Suprapubic skin (tissue), 4 donors: ENCODE results near the gene PITPNM3. TPM values are rescaled to one million over a fixed set of nuclear protein-coding genes. Genes with fewer than 3 reads are reported as not detected.

Experiments used
- DNase-seq, 2 donors: peaks; one replicate each; pipeline ENCODE4 v3.0.0-alpha.2; 2019; ENCODE audit warnings: low spot score in 2 of 2
- H3K27ac ChIP-seq: fragments of 200-600 bp; sonication (generic); one replicate; pipeline ENCODE4 v1.5.1; 2019
- H3K27me3 ChIP-seq: fragments of 200-600 bp; sonication (generic); one replicate; pipeline ENCODE4 v1.5.1; 2019
- H3K36me3 ChIP-seq: fragments of 200-600 bp; sonication (generic); one replicate; pipeline ENCODE4 v1.5.1; 2019
- H3K4me1 ChIP-seq: fragments of 200-600 bp; sonication (generic); one replicate; pipeline ENCODE4 v1.5.1; 2019
- H3K4me3 ChIP-seq: fragments of 200-600 bp; sonication (generic); one replicate; pipeline ENCODE4 v1.5.1; 2019; ENCODE audit warnings: mild to moderate bottlenecking
- H3K9me3 ChIP-seq: fragments of 200-600 bp; sonication (generic); one replicate; pipeline ENCODE4 v1.5.1; 2019
- CTCF ChIP-seq, 2 donors: fragments of 200-600 bp in 1 of 2; fragments of 450-650 bp in 1 of 2; sonication (generic) in 1 of 2; IDR thresholded peaks; one replicate each; pipeline ENCODE4 v1.5.1; 2016 to 2019; ENCODE audit warnings: antibody characterized with exemption in 2 of 2, mild to moderate bottlenecking in 1 of 2, moderate library complexity in 1 of 2
- EP300 ChIP-seq: sonication (generic); formaldehyde crosslinking; IDR thresholded peaks from one replicate; pipeline ENCODE4 v1.6.1; 2017; ENCODE audit warnings: antibody characterized with exemption
- POLR2A ChIP-seq, 2 donors: fragments of 450-650 bp; IDR thresholded peaks; one replicate each; pipeline ENCODE4 v1.6.1; 2017; ENCODE audit warnings: antibody characterized with exemption in 2 of 2, mild to moderate bottlenecking in 2 of 2, moderate library complexity in 2 of 2
- POLR2AphosphoS5 ChIP-seq, 3 donors: sonication (generic); formaldehyde crosslinking; IDR thresholded peaks; one replicate each; pipeline ENCODE4 v1.6.1; 2017; ENCODE audit warnings: antibody characterized with exemption in 3 of 3
- WGBS: methylation state at CpG from one replicate; pipeline ENCODE4 v1.1.5; 2018; 5-methylcytosine and 5-hydroxymethylcytosine counted together
- total RNA-seq, 4 donors: library from RNA; depleted of rRNA; stranded (reverse); fragments of >200 nt; gene quantifications; one replicate each; pipeline ENCODE4 v1.1.0, GENCODE V29; 2016

The PITPNM3 gene
- total RNA-seq, 4 donors from 2014 or later: 16.4 to 31.1 (median 19.2) TPM

- Histone ChIP-seq H3K27ac (no peak overlapping the region), H3K27me3 (no peaks in the 10 kb centered on the region), H3K9me3 (no peaks in the 10 kb centered on the region), H3K4me1 (peaks cover 11% of the 10 kb centered on the region), H3K4me3 (no peak overlapping the region), H3K36me3 (no peaks in the 10 kb centered on the region)
- WGBS: 93% methylated on average over 8 of the region's 8 CpGs
- TF ChIP-seq POLR2AphosphoS5 (IDR thresholded peaks at IDR 0.05) (no peak), POLR2A (IDR thresholded peaks at IDR 0.05) (no peak), CTCF (IDR thresholded peaks at IDR 0.05) (no peak), EP300 (no peak)
- DNase-seq: peak; percentile 50 to 62
Measured at GRCh38 chr17:6502871-6503509, 53.4 kb downstream of the PITPNM3 start.

- no peak for DNase-seq
- H3K4me1 ChIP-seq: peaks cover 12% of the 10 kb centered on the region
- H3K27ac ChIP-seq: no peak overlapping the region
- H3K36me3 ChIP-seq: no peaks in the 10 kb centered on the region
- TF ChIP-seq EP300 (no peak), POLR2A (IDR thresholded peaks at IDR 0.05) (no peak), POLR2AphosphoS5 (IDR thresholded peaks at IDR 0.05) (no peak), CTCF (IDR thresholded peaks at IDR 0.05) (no peak)
- no peak overlapping the region for H3K4me3 ChIP-seq
- H3K9me3 ChIP-seq: no peaks in the 10 kb centered on the region
- H3K27me3 ChIP-seq: no peaks in the 10 kb centered on the region
- WGBS: 98% methylated on average over 11 of the region's 11 CpGs
Measured at GRCh38 chr17:6502142-6502541, 54.2 kb downstream of the PITPNM3 start.

- no peak for TF ChIP-seq CTCF (IDR thresholded peaks at IDR 0.05)
- TF ChIP-seq EP300: no peak
- no peak for TF ChIP-seq POLR2AphosphoS5 (IDR thresholded peaks at IDR 0.05)
- TF ChIP-seq POLR2A (IDR thresholded peaks at IDR 0.05): no peak
- Histone ChIP-seq H3K27ac (no peak overlapping the region), H3K27me3 (no peaks in the 10 kb centered on the region), H3K4me1 (peaks cover 14% of the 10 kb centered on the region), H3K9me3 (no peaks in the 10 kb centered on the region), H3K4me3 (no peak overlapping the region), H3K36me3 (no peaks in the 10 kb centered on the region)
- WGBS: 94% methylated on average over 2 of the region's 3 CpGs
- DNase-seq: peak in 1 of 2 donors; percentile 70
Measured at GRCh38 chr17:6501359-6501758, 55.0 kb downstream of the PITPNM3 start.

- no peaks in the 10 kb centered on the region for H3K9me3 ChIP-seq
- peak; percentile 21 to 48 for DNase-seq
- no peaks in the 10 kb centered on the region for H3K36me3 ChIP-seq
- no peaks in the 10 kb centered on the region for H3K27me3 ChIP-seq
- no peak for TF ChIP-seq POLR2AphosphoS5 (IDR thresholded peaks at IDR 0.05)
- TF ChIP-seq EP300: no peak
- no peak overlapping the region for H3K4me3 ChIP-seq
- peaks cover 17% of the 10 kb centered on the region for H3K4me1 ChIP-seq
- WGBS: 93% methylated on average over 10 of the region's 10 CpGs
- no peak overlapping the region for H3K27ac ChIP-seq
Measured at GRCh38 chr17:6498901-6499540, 57.3 kb downstream of the PITPNM3 start.

- 80% methylated on average over 7 of the region's 7 CpGs for WGBS
- H3K27me3 ChIP-seq: no peaks in the 10 kb centered on the region
Measured at GRCh38 chr17:6498356-6498755, 58.0 kb downstream of the PITPNM3 start.

More at GRCh38 chr17:6498356-6498755, 58.0 kb downstream of the PITPNM3 start:
- no peak for DNase-seq
- H3K9me3 ChIP-seq: no peaks in the 10 kb centered on the region
- TF ChIP-seq EP300 (no peak), POLR2A (IDR thresholded peaks at IDR 0.05) (no peak), CTCF (IDR thresholded peaks at IDR 0.05) (no peak), POLR2AphosphoS5 (IDR thresholded peaks at IDR 0.05) (no peak)
- H3K4me3 ChIP-seq: no peak overlapping the region
- H3K36me3 ChIP-seq: no peaks in the 10 kb centered on the region
- peaks cover 17% of the 10 kb centered on the region for H3K4me1 ChIP-seq
- no peak overlapping the region for H3K27ac ChIP-seq
